BJ (cell line): Measurements from ENCODE around the gene CDKAL1. TPM values are rescaled to one million over a fixed set of nuclear protein-coding genes. Genes with fewer than 3 reads are reported as not detected.

ENCODE experiments used
- CTCF ChIA-PET: fragments of 350-600 bp; formaldehyde crosslinking; extraction: SDS; loops from one replicate; lab custom pipeline; 2021; ENCODE audit warnings: antibody characterized with exemption, inconsistent platforms; lab: Yijun Ruan, JAX
- POLR2A ChIA-PET: fragments of 300-600 bp; sonication (Branson Sonifier 250); formaldehyde crosslinking; extraction: SDS; loops from one replicate; lab custom pipeline; 2021; ENCODE audit warnings: antibody characterized with exemption; lab: Charles Lee
- DNase-seq: peaks from one replicate; pipeline ENCODE4 v3.0.0-alpha.2; 2011; ENCODE audit warnings: low read depth
- H3K27me3 ChIP-seq: 2 replicates; pipeline ENCODE4 v1.6.0; 2011; ENCODE audit warnings: low read length; ENCODE audit not compliant: control insufficient read depth, insufficient read depth
- H3K36me3 ChIP-seq: 2 replicates; pipeline ENCODE4 v1.5.1; 2011; ENCODE audit warnings: low read length; ENCODE audit not compliant: control insufficient read depth, insufficient read depth
- H3K4me3 ChIP-seq: 2 replicates; pipeline ENCODE4 v1.5.1; 2011; ENCODE audit warnings: low read depth, mild to moderate bottlenecking, control low read depth, low read length
- CTCF ChIP-seq: IDR thresholded peaks from 2 replicates; pipeline ENCODE4 v1.5.1; 2011; ENCODE audit warnings: low read depth, mild to moderate bottlenecking, control low read depth, inconsistent platforms, low read length, moderate library complexity; ENCODE audit not compliant: insufficient read depth
- polyA plus RNA-seq: library from polyadenylated mRNA; depleted of rRNA; stranded (reverse); fragments of >200 nt; gene quantifications from 2 replicates; pipeline ENCODE4 v1.2.3, GENCODE V29; 2011

Gene CDKAL1
- polyA plus RNA-seq, 1 experiment, result 3.8 TPM

GRCh38 chr6:20929283-20929682 is 395.0 kb downstream of the CDKAL1 start:
- DNase-seq, result no peak
- ChIA-PET CTCF (no interaction called here), POLR2A (no interaction called here)
- H3K36me3 ChIP-seq, result no peaks in the 10 kb centered on the region
- no peak overlapping the region for H3K4me3 ChIP-seq
- TF ChIP-seq CTCF, result no peak
- H3K27me3 ChIP-seq, result no peaks in the 10 kb centered on the region

GRCh38 chr6:20931093-20931492 is 396.8 kb downstream of the CDKAL1 start:
- no peaks in the 10 kb centered on the region for H3K36me3 ChIP-seq
- H3K4me3 ChIP-seq, result no peak overlapping the region
- no peak for DNase-seq
- no peaks in the 10 kb centered on the region for H3K27me3 ChIP-seq
- ChIA-PET CTCF (no interaction called here), POLR2A (interaction anchor here (0.6 kb wide), 1 partner anchor 190 kb away, joined by 3 read pairs; no protein-coding TSS in a partner anchor)
- no peak for TF ChIP-seq CTCF

GRCh38 chr6:20931772-20932171 is 397.5 kb downstream of the CDKAL1 start:
- H3K4me3 ChIP-seq, result no peak overlapping the region
- POLR2A ChIA-PET, result interaction anchor here (0.6 kb wide), 1 partner anchor 189 kb away, joined by 3 read pairs; no protein-coding TSS in a partner anchor
- H3K27me3 ChIP-seq, result no peaks in the 10 kb centered on the region
- no peaks in the 10 kb centered on the region for H3K36me3 ChIP-seq
- no peak for TF ChIP-seq CTCF
- CTCF ChIA-PET, result no interaction called here
- no peak for DNase-seq

- POLR2A ChIA-PET, result no interaction called here
- Histone ChIP-seq H3K27me3 (no peaks in the 10 kb centered on the region), H3K36me3 (no peaks in the 10 kb centered on the region), H3K4me3 (no peak overlapping the region)
- CTCF ChIA-PET, result no interaction called here
- TF ChIP-seq CTCF, result no peak
- DNase-seq, result no peak
Measured at GRCh38 chr6:20932284-20932683, 398.0 kb downstream of the CDKAL1 start.

GRCh38 chr6:20933057-20933788 is 399.0 kb downstream of the CDKAL1 start:
- TF ChIP-seq CTCF, result no peak
- Histone ChIP-seq H3K36me3 (no peaks in the 10 kb centered on the region), H3K27me3 (no peaks in the 10 kb centered on the region), H3K4me3 (no peak overlapping the region)
- no peak for DNase-seq
- ChIA-PET CTCF (interaction anchor here (0.9 kb wide), 1 partner anchor 9 kb away, joined by 3 read pairs; no protein-coding TSS in a partner anchor), POLR2A (no interaction called here)
